Activated naive CD8-positive, alpha-beta T cell (primary cell): ENCODE data around the gene SRGAP3.

Experiments used
- H3K27ac Mint-ChIP-seq: one replicate; pipeline ENCODE4 v1.8.0; 2021; ENCODE audit warnings: mixed read lengths
- H3K27me3 Mint-ChIP-seq: one replicate; pipeline ENCODE4 v1.8.0; 2021; ENCODE audit warnings: mixed read lengths
- H3K36me3 Mint-ChIP-seq: one replicate; pipeline ENCODE4 v1.8.0; 2021; ENCODE audit warnings: mixed read lengths
- H3K4me1 Mint-ChIP-seq: one replicate; pipeline ENCODE4 v1.8.0; 2021; ENCODE audit warnings: low read depth, mixed read lengths
- H3K4me3 Mint-ChIP-seq: one replicate; pipeline ENCODE4 v1.8.0; 2021; ENCODE audit warnings: mild to moderate bottlenecking, mixed read lengths
- H3K9me3 Mint-ChIP-seq: one replicate; pipeline ENCODE4 v1.8.0; 2021; ENCODE audit warnings: low read depth, mixed read lengths

SRGAP3 gene

GRCh38 chr3:9168241-9168741 lies 81.2 kb downstream of the SRGAP3 start:
- Mint-ChIP-seq H3K4me3 (peak overlapping the region; percentile 34), H3K9me3 (no peaks in the 10 kb centered on the region), H3K4me1 (peaks cover 2% of the 10 kb centered on the region), H3K36me3 (no peaks in the 10 kb centered on the region), H3K27me3 (no peaks in the 10 kb centered on the region), H3K27ac (peak overlapping the region; percentile 58)

DNA sequence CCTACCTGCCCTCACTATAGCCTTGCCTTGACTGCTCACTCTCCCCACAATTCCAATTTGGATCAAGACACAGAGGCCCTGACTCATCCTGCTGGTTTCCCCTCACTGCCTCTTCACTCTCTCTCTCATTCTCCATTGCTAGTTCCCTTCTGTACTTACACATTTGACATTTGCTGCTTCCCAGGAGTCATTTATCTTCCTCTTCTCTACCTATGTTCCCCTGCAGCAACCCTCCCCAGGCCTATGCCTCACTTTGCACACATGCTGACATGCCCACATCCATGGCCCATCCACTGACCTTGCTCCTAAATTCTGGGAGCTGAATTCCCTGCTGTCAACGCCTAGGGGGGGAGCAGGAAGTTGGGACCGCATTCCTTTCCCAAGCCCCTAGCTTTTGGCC lies 82.2 kb downstream of the SRGAP3 start:
- Mint-ChIP-seq H3K36me3 (no peaks in the 10 kb centered on the region), H3K4me1 (peaks cover 2% of the 10 kb centered on the region), H3K4me3 (no peak overlapping the region), H3K9me3 (no peaks in the 10 kb centered on the region), H3K27me3 (no peaks in the 10 kb centered on the region), H3K27ac (no peak overlapping the region)

DNA sequence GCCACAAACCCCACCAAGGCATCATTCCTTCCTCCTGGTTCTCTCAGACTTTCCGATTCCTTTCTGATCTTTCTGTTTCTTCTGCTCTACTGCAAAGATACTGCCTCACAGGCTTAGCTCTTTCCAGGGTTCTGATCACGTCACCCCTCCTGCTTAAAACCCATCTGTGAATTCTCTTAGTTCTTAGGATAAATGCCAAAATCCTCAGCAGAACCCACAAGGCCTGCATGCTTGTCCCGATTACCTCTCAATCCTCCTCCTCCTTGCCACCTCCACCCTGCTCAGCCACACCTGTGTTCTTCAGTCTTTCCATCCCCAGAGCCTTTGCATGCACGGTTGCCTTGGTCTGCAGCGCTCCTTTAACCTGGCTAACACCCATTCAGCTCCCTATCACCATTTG lies 84.0 kb downstream of the SRGAP3 start:
- no peak overlapping the region for H3K4me3 Mint-ChIP-seq
- H3K4me1 Mint-ChIP-seq: no peaks in the 10 kb centered on the region
- no peaks in the 10 kb centered on the region for H3K27me3 Mint-ChIP-seq
- no peaks in the 10 kb centered on the region for H3K36me3 Mint-ChIP-seq
- no peaks in the 10 kb centered on the region for H3K9me3 Mint-ChIP-seq
- H3K27ac Mint-ChIP-seq: no peak overlapping the region

- Mint-ChIP-seq H3K36me3 (no peaks in the 10 kb centered on the region), H3K4me3 (no peak overlapping the region), H3K9me3 (no peaks in the 10 kb centered on the region), H3K27ac (no peak overlapping the region), H3K4me1 (no peaks in the 10 kb centered on the region), H3K27me3 (no peaks in the 10 kb centered on the region)
Observed at GRCh38 chr3:9163289-9163688, 86.2 kb downstream of the SRGAP3 start.

DNA sequence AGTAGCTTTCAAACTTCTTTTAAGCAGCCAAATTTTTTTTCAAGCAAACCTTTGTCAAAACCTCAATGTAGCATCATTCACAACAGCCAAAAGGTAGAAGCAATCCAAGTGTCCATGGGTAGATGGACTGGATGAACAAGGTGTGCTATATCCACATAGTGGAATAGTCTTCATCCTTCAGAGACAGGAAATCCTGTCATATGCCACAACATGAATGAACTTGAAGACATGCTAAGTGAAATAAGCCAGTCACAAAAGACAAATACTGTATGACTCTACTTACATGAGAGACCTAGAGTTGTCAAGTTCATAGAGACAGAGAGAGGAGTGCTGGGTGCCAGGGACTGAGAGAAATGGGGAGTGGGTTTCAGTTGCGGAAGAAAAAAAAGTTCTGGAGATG lies 87.6 kb downstream of the SRGAP3 start:
- no peaks in the 10 kb centered on the region for H3K4me1 Mint-ChIP-seq
- H3K4me3 Mint-ChIP-seq: no peak overlapping the region
- H3K27me3 Mint-ChIP-seq: no peaks in the 10 kb centered on the region
- H3K36me3 Mint-ChIP-seq: no peaks in the 10 kb centered on the region
- no peak overlapping the region for H3K27ac Mint-ChIP-seq
- H3K9me3 Mint-ChIP-seq: no peaks in the 10 kb centered on the region

- Mint-ChIP-seq H3K36me3 (no peaks in the 10 kb centered on the region), H3K27ac (no peak overlapping the region), H3K4me1 (no peaks in the 10 kb centered on the region), H3K27me3 (no peaks in the 10 kb centered on the region), H3K9me3 (no peaks in the 10 kb centered on the region), H3K4me3 (no peak overlapping the region)
Observed at GRCh38 chr3:9161298-9161697, 88.1 kb downstream of the SRGAP3 start.

- Mint-ChIP-seq H3K9me3 (no peaks in the 10 kb centered on the region), H3K4me1 (no peaks in the 10 kb centered on the region), H3K27me3 (no peaks in the 10 kb centered on the region), H3K27ac (no peak overlapping the region), H3K36me3 (no peaks in the 10 kb centered on the region), H3K4me3 (no peak overlapping the region)
Observed at GRCh38 chr3:9158865-9159630, 90.4 kb downstream of the SRGAP3 start.

DNA sequence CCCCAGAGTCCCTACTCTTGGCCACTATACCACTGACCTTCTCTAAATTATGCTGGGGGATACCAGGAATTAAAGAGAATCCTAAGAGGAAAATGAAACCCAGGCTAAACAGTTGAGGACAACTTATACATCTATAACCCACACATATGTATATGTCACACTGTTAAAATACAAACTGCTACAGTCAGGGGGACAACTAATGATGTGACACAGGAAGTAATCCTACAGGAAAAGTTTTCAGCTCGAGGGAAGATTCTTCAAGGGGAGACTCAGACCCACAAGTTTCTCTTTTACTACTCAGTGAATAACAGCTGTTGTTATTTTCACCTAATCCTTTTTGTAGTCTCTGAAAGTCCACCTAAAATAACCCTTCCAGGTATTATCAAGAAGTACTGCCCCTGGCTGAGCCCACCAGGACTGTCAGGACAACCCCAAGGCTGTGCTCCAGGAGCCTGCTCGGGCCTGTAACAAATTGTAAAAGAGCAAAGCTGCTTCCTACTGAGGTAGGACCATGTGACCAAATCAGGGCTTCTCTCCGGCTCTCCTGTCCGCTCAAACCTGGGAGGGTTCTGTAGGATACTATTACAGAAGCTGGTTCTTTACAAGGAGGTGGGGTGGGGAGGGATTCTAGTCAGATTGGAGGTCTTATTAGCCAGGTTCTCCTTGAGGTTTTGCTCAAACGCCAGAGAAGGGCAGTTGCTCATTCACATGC lies 91.6 kb downstream of the SRGAP3 start:
- Mint-ChIP-seq H3K27ac (no peak overlapping the region), H3K4me1 (no peaks in the 10 kb centered on the region), H3K4me3 (no peak overlapping the region), H3K9me3 (no peaks in the 10 kb centered on the region), H3K36me3 (no peaks in the 10 kb centered on the region), H3K27me3 (no peaks in the 10 kb centered on the region)

- H3K9me3 Mint-ChIP-seq: peaks cover 5% of the 10 kb centered on the region
- no peak overlapping the region for H3K27ac Mint-ChIP-seq
- no peak overlapping the region for H3K4me3 Mint-ChIP-seq
- no peaks in the 10 kb centered on the region for H3K4me1 Mint-ChIP-seq
- H3K36me3 Mint-ChIP-seq: peaks cover 4% of the 10 kb centered on the region
- no peaks in the 10 kb centered on the region for H3K27me3 Mint-ChIP-seq
Observed at GRCh38 chr3:9156604-9157003, 92.8 kb downstream of the SRGAP3 start.

GRCh38 chr3:9155028-9155427 lies 94.4 kb downstream of the SRGAP3 start:
- Mint-ChIP-seq H3K4me1 (no peaks in the 10 kb centered on the region), H3K4me3 (no peak overlapping the region), H3K36me3 (peaks cover 14% of the 10 kb centered on the region), H3K9me3 (peaks cover 18% of the 10 kb centered on the region), H3K27ac (no peak overlapping the region), H3K27me3 (no peaks in the 10 kb centered on the region)

- peaks cover 16% of the 10 kb centered on the region for H3K36me3 Mint-ChIP-seq
- H3K4me3 Mint-ChIP-seq: no peak overlapping the region
- H3K9me3 Mint-ChIP-seq: peaks cover 20% of the 10 kb centered on the region
- no peak overlapping the region for H3K27ac Mint-ChIP-seq
- no peaks in the 10 kb centered on the region for H3K27me3 Mint-ChIP-seq
- no peaks in the 10 kb centered on the region for H3K4me1 Mint-ChIP-seq
Observed at GRCh38 chr3:9153904-9154619, 95.4 kb downstream of the SRGAP3 start.

DNA sequence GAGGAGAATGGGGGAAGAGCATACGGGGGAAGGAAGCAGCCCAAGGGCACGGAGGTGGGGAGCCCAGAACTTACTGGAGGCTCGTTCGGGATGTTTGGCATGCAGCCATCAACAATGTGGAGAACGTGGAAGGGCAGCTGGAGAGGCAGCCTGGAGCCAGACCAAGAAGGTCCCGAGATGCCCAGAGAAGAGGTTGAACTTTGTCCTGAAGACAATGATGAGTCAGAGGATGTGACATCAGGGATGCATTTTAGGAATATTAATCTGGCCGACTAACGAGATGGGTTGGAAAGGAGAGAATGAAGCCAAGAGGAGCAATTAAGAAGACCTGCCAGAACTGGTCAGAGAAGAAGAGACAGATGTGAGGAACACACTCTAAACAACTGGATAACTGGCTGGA lies 98.2 kb downstream of the SRGAP3 start:
- Mint-ChIP-seq H3K27ac (no peak overlapping the region), H3K27me3 (no peaks in the 10 kb centered on the region), H3K4me1 (no peaks in the 10 kb centered on the region), H3K9me3 (peaks cover 20% of the 10 kb centered on the region), H3K36me3 (peaks cover 16% of the 10 kb centered on the region), H3K4me3 (no peak overlapping the region)

GRCh38 chr3:9149566-9149965 lies 99.9 kb downstream of the SRGAP3 start:
- Mint-ChIP-seq H3K36me3 (peaks cover 20% of the 10 kb centered on the region), H3K27ac (no peak overlapping the region), H3K4me1 (no peaks in the 10 kb centered on the region), H3K4me3 (no peak overlapping the region), H3K27me3 (peaks cover 3% of the 10 kb centered on the region), H3K9me3 (peaks cover 20% of the 10 kb centered on the region)

DNA sequence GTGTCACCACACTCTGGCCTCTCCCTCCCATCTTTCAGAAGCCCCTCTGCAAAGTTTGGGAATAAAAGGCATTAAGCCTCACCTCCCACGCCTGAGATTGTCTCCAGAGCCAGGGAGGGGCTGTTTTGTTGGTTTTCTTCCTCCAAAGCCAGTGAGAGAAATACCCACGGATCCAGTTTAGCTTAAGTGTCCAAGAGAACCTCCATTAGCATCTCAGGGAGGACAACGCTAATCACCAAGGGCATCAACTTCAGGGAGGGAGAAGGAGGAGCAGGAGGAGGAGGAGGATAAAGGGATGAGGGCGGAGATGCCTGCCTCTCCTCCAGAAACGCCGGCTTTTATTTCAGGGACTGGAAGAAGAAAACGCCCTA lies 101.6 kb downstream of the SRGAP3 start:
- peaks cover 10% of the 10 kb centered on the region for H3K27me3 Mint-ChIP-seq

GRCh38 chr3:9147215-9147895 lies 102.1 kb downstream of the SRGAP3 start:
- Mint-ChIP-seq H3K9me3 (peaks cover 20% of the 10 kb centered on the region), H3K36me3 (peaks cover 21% of the 10 kb centered on the region), H3K4me1 (no peaks in the 10 kb centered on the region), H3K27me3 (peaks cover 10% of the 10 kb centered on the region), H3K27ac (no peak overlapping the region), H3K4me3 (no peak overlapping the region)

More for the DNA sequence above, 101.6 kb downstream of the SRGAP3 start:
- H3K27ac Mint-ChIP-seq: no peak overlapping the region
- peaks cover 21% of the 10 kb centered on the region for H3K36me3 Mint-ChIP-seq
- H3K4me1 Mint-ChIP-seq: no peaks in the 10 kb centered on the region
- no peak overlapping the region for H3K4me3 Mint-ChIP-seq
- H3K9me3 Mint-ChIP-seq: peaks cover 20% of the 10 kb centered on the region
